ENCODE measurements around the gene KCNJ6.

KCNJ6 gene

DNA sequence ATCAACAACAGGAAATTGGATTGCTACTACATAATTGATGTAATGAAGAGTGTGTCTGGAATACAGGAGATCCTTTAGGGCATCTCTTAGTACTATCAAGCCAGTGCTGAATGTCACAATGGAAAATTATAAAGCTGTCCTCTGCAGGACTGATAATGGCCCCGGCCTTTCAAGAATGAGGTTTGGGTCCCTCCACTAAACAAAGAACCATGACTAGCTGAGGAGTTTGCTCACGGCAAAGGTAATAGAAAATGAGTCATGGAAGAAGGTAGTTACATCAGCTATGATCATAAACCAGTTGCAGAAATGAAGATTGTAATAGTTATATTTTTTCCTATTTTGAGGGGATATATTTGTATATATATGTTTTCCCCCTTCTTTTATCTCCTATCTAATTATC lies 145.8 kb downstream of the KCNJ6 start:
- no peak for DNase-seq (ENCODE audit: low read depth)
- TF ChIP-seq, protein P1, sequence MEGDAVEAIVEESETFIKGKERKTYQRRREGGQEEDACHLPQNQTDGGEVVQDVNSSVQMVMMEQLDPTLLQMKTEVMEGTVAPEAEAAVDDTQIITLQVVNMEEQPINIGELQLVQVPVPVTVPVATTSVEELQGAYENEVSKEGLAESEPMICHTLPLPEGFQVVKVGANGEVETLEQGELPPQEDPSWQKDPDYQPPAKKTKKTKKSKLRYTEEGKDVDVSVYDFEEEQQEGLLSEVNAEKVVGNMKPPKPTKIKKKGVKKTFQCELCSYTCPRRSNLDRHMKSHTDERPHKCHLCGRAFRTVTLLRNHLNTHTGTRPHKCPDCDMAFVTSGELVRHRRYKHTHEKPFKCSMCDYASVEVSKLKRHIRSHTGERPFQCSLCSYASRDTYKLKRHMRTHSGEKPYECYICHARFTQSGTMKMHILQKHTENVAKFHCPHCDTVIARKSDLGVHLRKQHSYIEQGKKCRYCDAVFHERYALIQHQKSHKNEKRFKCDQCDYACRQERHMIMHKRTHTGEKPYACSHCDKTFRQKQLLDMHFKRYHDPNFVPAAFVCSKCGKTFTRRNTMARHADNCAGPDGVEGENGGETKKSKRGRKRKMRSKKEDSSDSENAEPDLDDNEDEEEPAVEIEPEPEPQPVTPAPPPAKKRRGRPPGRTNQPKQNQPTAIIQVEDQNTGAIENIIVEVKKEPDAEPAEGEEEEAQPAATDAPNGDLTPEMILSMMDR (IDR thresholded peaks at IDR 0.05; ENCODE audit: control insufficient read depth, insufficient read depth, low read depth, low read length, missing control alignments): no peak
- H3K4me3 ChIP-seq (ENCODE audit: control insufficient read depth, low read depth, low read length): no peak overlapping the region

DNA sequence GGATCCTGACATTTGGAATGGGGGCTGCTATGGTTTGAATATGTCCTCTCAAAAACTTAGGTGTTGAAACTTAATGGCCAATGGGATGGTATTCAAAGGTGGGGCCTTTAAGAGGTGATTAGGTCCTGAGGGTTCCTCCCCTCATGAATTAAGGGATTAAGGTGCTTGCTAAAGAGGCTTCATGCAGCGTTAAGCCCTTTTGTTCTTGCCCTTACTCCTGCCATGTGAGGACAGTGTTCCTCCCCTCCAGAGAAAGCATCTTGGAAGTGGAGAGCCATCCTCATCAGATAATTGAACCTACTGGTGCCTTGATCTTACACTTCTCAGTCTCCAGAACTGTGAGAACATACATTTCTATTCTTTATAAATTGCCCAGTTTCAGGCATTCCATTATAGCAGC lies 146.6 kb downstream of the KCNJ6 start:
- DNase-seq (ENCODE audit: low read depth): no peak

DNA sequence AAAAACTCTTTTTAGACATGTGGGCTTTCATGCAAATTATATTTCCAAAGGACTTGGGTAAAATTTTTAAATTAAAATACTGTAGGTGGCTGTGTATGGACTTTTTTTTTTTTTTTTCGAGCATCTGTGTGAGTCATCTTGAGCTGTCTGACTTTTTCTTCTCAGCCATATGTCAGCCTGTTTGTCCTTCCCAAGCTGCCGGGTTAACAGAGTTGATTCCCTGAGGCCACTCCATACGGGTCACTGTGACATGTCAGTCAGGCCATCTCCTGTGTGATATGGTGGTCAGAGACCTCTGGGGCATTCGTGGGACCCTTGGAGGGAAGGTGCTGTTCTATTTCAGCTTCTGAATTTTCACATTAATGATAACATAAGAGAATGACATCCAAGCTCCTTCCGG lies 148.3 kb downstream of the KCNJ6 start:
- no peak overlapping the region for H3K4me3 ChIP-seq (ENCODE audit: control insufficient read depth, low read depth, low read length)
- DNase-seq (ENCODE audit: low read depth): no peak
- TF ChIP-seq, protein P1 (IDR thresholded peaks at IDR 0.05; ENCODE audit: control insufficient read depth, insufficient read depth, low read depth, low read length, missing control alignments): no peak

More for the DNA sequence above, 146.6 kb downstream of the KCNJ6 start:
- TF ChIP-seq, protein P1 (IDR thresholded peaks at IDR 0.05; ENCODE audit: control insufficient read depth, insufficient read depth, low read depth, low read length, missing control alignments): no peak
- no peak overlapping the region for H3K4me3 ChIP-seq (ENCODE audit: control insufficient read depth, low read depth, low read length)

DNA sequence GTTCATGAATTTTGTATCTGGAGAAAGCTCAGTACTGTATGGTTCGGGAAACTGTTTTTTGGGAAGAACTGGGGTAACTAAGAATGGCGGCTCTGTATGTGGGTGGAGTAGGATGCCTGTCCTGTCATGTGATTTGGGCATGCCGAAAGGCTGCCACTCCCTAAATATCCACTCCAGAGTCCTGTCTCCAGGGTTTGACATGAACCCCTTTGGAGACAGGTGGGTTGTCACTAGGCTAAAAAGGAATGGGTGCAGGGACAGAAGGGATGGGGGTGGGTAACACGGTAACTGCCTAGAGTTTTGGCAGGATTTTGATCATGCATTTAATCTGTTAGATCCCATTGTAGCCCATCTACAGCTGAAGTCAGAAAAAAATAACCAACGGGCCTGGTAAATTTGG lies 150.1 kb downstream of the KCNJ6 start:
- TF ChIP-seq, protein P1 (IDR thresholded peaks at IDR 0.05; ENCODE audit: control insufficient read depth, insufficient read depth, low read depth, low read length, missing control alignments): no peak
- H3K4me3 ChIP-seq (ENCODE audit: control insufficient read depth, low read depth, low read length): no peak overlapping the region
- DNase-seq (ENCODE audit: low read depth): no peak

DNA sequence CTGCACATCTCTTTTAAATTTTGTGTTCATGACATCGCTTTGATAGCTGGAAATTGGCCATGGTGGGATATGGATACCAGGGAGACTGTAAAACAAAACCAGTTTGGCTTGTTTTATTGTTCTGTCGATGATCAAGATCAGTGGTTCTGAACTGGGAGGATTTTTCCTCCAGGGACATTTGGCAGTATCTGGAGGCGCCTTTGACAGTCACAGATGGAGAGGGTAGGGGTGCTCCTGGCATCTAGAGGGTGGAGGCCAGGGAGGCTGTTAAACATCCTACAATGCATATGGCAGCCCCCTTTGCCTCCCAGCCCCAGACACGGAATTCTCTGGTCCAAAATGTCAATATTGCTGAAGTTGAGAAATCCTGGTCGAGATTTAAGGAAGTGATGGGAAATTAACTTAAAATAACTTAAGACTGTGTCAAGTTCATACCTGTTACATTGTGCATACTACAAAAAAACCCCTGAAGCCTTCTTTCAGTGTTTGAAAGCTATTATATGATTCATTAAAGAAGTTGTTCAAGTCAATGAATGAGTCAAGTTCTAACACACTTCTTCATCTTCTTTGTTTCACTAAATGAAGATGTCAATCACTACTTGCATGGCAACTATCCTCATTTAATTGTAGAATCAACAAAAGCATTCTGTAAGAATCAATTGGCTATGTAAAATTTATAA lies 150.9 kb downstream of the KCNJ6 start:
- no peak for DNase-seq (ENCODE audit: low read depth)
- TF ChIP-seq, protein P1 (IDR thresholded peaks at IDR 0.05; ENCODE audit: control insufficient read depth, insufficient read depth, low read depth, low read length, missing control alignments): no peak
- H3K4me3 ChIP-seq (ENCODE audit: control insufficient read depth, low read depth, low read length): no peak overlapping the region

DNA sequence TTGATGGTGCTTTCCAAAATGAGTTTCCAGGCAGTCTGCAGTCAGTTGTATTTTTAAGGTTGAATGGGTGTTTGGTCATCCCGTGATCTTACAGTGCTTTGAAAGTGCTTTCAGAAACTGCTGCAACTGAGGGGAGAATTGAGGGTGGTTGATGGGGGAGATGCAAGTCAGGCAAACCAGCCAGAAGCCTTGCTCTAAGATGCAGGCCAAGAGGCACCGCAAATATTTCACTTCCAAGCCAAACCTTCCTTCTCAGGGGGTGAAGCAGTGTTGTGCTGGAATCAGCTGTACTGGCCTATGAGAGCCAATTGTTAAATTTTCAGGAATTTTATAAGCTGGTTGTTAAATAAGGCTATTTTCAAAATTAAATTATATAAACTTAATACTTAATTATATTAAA lies 151.6 kb downstream of the KCNJ6 start:
- H3K4me3 ChIP-seq (ENCODE audit: control insufficient read depth, low read depth, low read length): no peak overlapping the region
- DNase-seq (ENCODE audit: low read depth): no peak
- TF ChIP-seq, protein P1 (IDR thresholded peaks at IDR 0.05; ENCODE audit: control insufficient read depth, insufficient read depth, low read depth, low read length, missing control alignments): no peak

Measured in AG09309 (cell line).